ENCODE data around the gene KRTAP5-1.

KRTAP5-1 gene

DNA sequence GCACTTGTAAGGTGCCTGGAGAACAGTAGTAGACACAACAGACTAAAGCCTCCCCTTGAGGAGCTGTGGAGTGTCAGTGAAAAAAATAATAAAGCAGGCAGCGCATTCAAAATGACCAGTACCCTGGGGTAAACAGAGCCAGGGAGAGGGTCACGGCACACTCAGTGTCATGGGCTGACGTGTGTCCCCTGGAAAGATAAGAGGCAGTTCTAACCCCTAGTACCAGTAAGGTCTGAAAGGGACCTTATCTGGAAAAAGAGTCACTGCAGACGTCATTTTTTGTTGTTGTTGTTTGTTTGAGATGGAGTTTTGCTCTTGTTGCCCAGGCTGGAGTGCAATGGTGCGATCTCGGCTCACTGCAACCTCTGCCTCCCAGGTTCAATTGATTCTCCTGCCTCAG lies 45.0 kb downstream of the KRTAP5-1 start:
- DNase-seq, result no peak

DNA sequence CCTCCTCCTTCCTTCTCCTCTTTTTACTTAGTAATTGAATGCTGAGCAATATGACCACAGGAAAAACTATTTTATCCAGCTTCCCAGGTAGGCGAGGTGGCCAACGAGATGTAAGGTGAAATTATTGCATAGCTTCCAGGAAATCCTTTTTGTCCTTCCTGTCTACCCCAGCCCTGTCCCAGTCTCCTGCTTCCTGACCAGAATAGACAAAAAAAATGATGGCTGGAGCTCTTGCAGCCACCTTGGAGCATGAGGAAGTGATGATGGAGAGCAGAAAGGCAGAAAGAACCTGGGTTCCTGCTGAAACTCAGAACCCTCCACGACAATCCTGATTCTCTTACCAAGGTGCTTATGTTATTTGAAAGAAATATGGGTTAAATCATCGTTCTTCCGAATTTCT lies 46.9 kb downstream of the KRTAP5-1 start:
- DNase-seq, result no peak

DNA sequence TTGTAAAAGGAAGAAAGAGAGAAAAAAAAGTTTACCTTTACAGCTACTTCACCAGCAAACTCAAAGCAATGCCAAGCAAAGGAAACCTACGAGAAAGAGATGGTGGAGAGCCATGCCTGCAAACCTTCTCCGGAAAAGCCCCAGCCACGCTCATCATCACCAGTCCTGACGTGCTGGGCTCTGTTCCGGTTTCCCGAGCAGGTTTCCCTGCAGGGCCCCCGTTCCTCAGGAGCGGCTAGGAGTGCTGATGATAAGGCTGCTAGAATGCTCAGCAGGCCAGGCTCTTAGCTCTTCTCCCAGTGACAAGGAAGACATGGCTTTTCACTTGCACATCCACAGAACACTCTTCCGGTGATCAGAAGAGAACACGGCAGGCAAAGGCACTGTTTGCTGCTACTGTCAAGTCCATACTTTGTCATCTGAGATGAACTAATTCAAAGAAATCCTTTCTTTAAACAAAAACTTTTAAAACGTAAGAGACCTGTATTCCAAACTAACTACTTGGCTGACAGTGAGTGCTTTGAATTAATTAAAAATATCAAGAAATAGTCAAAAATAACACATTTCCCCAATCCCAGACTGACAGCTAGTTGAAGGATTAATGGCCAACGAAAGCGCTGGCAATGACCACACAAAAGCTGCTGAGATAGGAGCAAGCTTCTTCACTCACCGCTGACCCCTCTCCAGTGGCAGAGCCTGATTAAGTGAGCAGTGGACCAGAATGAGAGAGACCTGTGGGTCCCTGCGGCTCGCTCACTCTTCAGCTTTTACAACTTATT lies 48.8 kb downstream of the KRTAP5-1 start:
- no peak for DNase-seq

DNA sequence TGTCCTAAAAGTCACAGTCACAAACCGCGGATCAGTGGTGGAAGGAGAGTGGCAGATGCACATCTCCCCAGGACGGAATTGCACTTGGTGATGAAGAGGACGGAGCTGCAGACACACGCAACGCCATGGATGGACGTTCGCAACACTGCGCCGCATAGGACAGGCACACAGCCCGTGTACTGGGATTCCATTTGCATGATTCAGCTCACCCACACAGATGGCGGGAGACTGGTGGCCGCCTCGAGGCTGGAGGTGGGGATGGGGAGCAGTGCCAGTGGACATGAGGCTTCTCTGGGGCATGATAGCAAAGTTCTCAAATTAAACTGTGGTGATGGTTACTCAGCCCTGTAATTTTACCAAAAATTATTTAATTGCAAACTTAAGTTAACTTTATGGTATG lies 50.4 kb downstream of the KRTAP5-1 start:
- no peak for DNase-seq

Measured in activated effector memory CD4-positive, alpha-beta T cell treated with Interleukin-2 at 50 U/mL for 16 hours (primary cell).